MM.1S (cell line): ENCODE measurements around the gene WDR70.
"Not testable (repeated sequence)": the region's sequence is repeated elsewhere in the genome, so short reads cannot be mapped to it uniquely, and the experiment has no call there.

ENCODE experiments used
- DNase-seq: peaks from one replicate; pipeline ENCODE4 v3.0.0-alpha.2; 2015
- H2AFZ ChIP-seq: fragments of 300-600 bp; sonication (generic); 2 replicates; pipeline ENCODE4 v1.6.0; 2016; ENCODE audit warnings: antibody characterized with exemption, low read length
- H3F3A ChIP-seq: fragments of 300-600 bp; sonication (generic); 2 replicates; pipeline ENCODE4 v1.6.1; 2016; ENCODE audit warnings: mild to moderate bottlenecking, antibody characterized with exemption, low read length, moderate library complexity, mixed read lengths; ENCODE audit not compliant: insufficient read depth
- H3K27ac ChIP-seq: fragments of 300-600 bp; sonication (generic); 2 replicates; pipeline ENCODE4 v1.5.1; 2016; ENCODE audit warnings: mild to moderate bottlenecking, low read length
- H3K27me3 ChIP-seq: fragments of 300-600 bp; sonication (generic); replicated peaks from 2 replicates; pipeline ENCODE4 v1.6.0; 2016; ENCODE audit warnings: low read length; ENCODE audit not compliant: insufficient read depth
- H3K36me3 ChIP-seq: fragments of 300-600 bp; sonication (generic); replicated peaks from 2 replicates; pipeline ENCODE4 v1.6.1; 2016; ENCODE audit warnings: mild to moderate bottlenecking, low read length, mixed read lengths; ENCODE audit not compliant: insufficient read depth
- H3K4me1 ChIP-seq: fragments of 300-600 bp; sonication (generic); 2 replicates; pipeline ENCODE4 v1.6.1; 2016; ENCODE audit warnings: low read length, mixed read lengths
- H3K4me2 ChIP-seq: fragments of 300-600 bp; sonication (generic); 2 replicates; pipeline ENCODE4 v1.6.0; 2016; ENCODE audit warnings: low read depth, low read length
- H3K4me3 ChIP-seq: fragments of 300-600 bp; sonication (generic); 2 replicates; pipeline ENCODE4 v1.5.1; 2016; ENCODE audit warnings: low read length, mixed read lengths
- H3K79me2 ChIP-seq: fragments of 300-600 bp; sonication (generic); 2 replicates; pipeline ENCODE4 v1.6.1; 2016; ENCODE audit warnings: mixed run types, low read length, mixed read lengths
- H3K9ac ChIP-seq: fragments of 300-600 bp; sonication (generic); 2 replicates; pipeline ENCODE4 v1.6.1; 2016; ENCODE audit warnings: low read length, mixed read lengths
- H3K9me2 ChIP-seq: fragments of 300-600 bp; sonication (generic); replicated peaks from 2 replicates; pipeline ENCODE4 v1.6.1; 2016; ENCODE audit warnings: mild to moderate bottlenecking, low read length, mixed read lengths; ENCODE audit not compliant: insufficient read depth
- H3K9me3 ChIP-seq: fragments of 300-600 bp; sonication (generic); replicated peaks from 2 replicates; pipeline ENCODE4 v1.6.1; 2016; ENCODE audit warnings: mild to moderate bottlenecking, low read length, mixed read lengths; ENCODE audit not compliant: insufficient read depth
- H4K20me1 ChIP-seq: fragments of 300-600 bp; sonication (generic); 2 replicates; pipeline ENCODE4 v1.6.1; 2016; ENCODE audit warnings: mild to moderate bottlenecking, low read length, moderate library complexity, mixed read lengths; ENCODE audit not compliant: insufficient read depth
- EZH2 ChIP-seq: fragments of 300-600 bp; sonication (generic); optimal IDR thresholded peaks from 2 replicates; pipeline ENCODE3; 2017; ENCODE audit warnings: low read depth, mild to moderate bottlenecking, antibody characterized with exemption, low read length, mixed read lengths
- EZH2phosphoT487 ChIP-seq: fragments of 300-600 bp; sonication (generic); IDR thresholded peaks from 2 replicates; pipeline ENCODE4 v1.6.1; 2018; ENCODE audit warnings: antibody characterized with exemption, low read length
- TF ChIP-seq, protein P1 (sequence below): fragments of 300-600 bp; sonication (generic); IDR thresholded peaks from 2 replicates; pipeline ENCODE4 v1.5.1; 2016; ENCODE audit warnings: antibody characterized with exemption, low read length, mixed read lengths

The WDR70 gene

DNA sequence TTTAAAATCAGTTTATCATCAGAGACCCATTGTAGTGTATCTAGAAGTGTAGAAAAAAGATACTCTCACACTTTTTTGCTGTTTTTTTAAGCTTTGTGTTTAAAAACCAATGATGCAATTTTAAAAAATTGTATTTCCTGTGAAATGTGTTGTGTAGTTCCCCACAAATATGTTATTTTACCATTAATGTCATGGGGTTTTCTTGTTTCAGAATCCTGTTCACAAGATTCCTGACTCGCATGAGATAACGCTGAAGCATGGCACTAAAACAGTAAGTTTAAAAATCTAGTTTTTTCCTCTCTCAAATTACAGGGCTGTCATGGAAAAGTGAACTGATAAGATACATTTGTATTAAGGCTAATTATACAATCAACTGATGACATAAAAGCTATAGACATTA is 58.6 kb downstream of the WDR70 start:
- Histone ChIP-seq H4K20me1 (no peaks in the 10 kb centered on the region), H2AFZ (no peak overlapping the region), H3K27ac (no peak overlapping the region), H3K79me2 (0 out of 2 replicates have a peak, but pooled peaks cover 3% of the 10 kb centered on the region), H3K4me3 (no peak overlapping the region), H3K4me1 (peaks cover 31% of the 10 kb centered on the region), H3K9ac (no peak overlapping the region), H3K27me3 (no peaks in the 10 kb centered on the region), H3F3A (peaks cover 21% of the 10 kb centered on the region), H3K36me3 (no peaks in the 10 kb centered on the region; the same call in 1 of the 2 replicates), H3K4me2 (no peak overlapping the region), H3K9me2 (no peaks in the 10 kb centered on the region), H3K9me3 (no peaks in the 10 kb centered on the region)
- TF ChIP-seq EZH2 = no peak
- no peak for TF ChIP-seq EZH2phosphoT487
- TF ChIP-seq, protein P1, sequence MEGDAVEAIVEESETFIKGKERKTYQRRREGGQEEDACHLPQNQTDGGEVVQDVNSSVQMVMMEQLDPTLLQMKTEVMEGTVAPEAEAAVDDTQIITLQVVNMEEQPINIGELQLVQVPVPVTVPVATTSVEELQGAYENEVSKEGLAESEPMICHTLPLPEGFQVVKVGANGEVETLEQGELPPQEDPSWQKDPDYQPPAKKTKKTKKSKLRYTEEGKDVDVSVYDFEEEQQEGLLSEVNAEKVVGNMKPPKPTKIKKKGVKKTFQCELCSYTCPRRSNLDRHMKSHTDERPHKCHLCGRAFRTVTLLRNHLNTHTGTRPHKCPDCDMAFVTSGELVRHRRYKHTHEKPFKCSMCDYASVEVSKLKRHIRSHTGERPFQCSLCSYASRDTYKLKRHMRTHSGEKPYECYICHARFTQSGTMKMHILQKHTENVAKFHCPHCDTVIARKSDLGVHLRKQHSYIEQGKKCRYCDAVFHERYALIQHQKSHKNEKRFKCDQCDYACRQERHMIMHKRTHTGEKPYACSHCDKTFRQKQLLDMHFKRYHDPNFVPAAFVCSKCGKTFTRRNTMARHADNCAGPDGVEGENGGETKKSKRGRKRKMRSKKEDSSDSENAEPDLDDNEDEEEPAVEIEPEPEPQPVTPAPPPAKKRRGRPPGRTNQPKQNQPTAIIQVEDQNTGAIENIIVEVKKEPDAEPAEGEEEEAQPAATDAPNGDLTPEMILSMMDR = no peak
- no peak for DNase-seq

DNA sequence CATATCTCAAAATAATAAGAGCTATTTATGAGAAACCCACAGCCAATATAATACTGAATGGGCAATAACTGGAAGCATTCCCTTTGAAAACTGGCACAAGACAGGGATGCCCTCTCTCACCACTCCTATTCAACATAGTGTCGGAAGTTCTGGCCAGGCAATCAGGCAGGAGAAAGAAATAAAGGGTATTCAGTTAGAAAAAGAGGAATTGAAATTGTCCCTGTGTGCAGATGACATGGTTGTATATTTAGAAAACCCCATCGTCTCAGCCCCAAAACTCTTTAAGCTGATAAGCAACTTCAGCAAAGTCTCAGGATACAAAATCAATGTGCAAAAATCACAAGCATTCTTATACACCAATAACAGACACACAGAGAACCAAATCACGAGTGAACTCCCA is 66.7 kb downstream of the WDR70 start:
- not testable (repeated sequence) for H4K20me1 ChIP-seq, H3K27me3 ChIP-seq, DNase-seq, H3K4me2 ChIP-seq, H3K79me2 ChIP-seq, H3K9me3 ChIP-seq, H3K36me3 ChIP-seq, H3K9me2 ChIP-seq, H3K4me3 ChIP-seq, H3K4me1 ChIP-seq, H3K9ac ChIP-seq, H3K27ac ChIP-seq, H2AFZ ChIP-seq, H3F3A ChIP-seq

DNA sequence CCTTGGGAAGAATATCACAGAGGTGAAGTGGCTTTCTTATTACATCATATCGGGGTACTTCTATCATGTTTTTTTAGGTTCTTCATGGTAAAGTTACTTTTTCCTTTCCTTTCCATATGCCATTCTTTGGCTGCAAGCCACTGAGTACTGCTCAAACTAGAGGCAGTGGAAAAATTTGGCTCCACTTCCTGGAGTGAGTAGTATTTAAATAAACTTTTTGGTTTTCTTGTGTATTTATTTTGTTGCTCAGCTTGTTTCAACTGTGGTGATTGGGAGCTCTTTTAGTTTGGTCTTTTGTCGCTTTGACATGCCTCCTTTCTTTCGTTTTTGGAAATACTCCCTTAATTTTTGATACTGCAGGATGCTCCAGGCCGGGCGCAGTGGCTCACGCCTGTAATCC is 69.8 kb downstream of the WDR70 start:
- no peak for TF ChIP-seq EZH2phosphoT487
- TF ChIP-seq, protein P1 = no peak
- TF ChIP-seq EZH2 = no peak
- H3K27ac ChIP-seq = no peak overlapping the region
- no peaks in the 10 kb centered on the region; the same call in 1 of the 2 replicates for H3K4me1 ChIP-seq
- no peak for DNase-seq
- no peaks in the 10 kb centered on the region for H3F3A ChIP-seq
- H3K9me3 ChIP-seq = no peaks in the 10 kb centered on the region
- H3K4me3 ChIP-seq = no peak overlapping the region
- no peaks in the 10 kb centered on the region for H4K20me1 ChIP-seq
- H2AFZ ChIP-seq = no peak overlapping the region
- H3K27me3 ChIP-seq = no peaks in the 10 kb centered on the region
- H3K4me2 ChIP-seq = no peak overlapping the region
- H3K79me2 ChIP-seq = no peaks in the 10 kb centered on the region
- H3K36me3 ChIP-seq = no peaks in the 10 kb centered on the region
- no peaks in the 10 kb centered on the region for H3K9me2 ChIP-seq
- H3K9ac ChIP-seq = no peak overlapping the region

DNA sequence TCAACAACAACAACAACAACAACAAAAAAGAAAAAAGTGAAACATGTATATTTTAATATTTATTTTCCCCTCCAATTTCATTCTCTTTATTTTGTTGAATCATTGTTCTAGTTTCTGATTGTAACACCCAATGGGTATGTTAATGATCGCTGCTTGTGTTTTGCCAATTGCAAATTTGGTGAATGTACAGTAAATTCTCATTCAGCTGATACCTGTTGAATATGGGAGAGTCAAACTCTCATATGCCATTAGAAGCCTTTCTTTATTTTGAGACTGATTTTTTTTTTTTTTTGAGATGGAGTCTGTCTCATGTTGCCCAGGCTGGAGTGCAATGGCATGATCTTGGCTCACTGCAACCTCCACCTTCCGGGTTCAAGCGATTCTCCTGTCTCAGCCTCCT is 72.9 kb downstream of the WDR70 start:
- not testable (repeated sequence) for H3K27ac ChIP-seq, H2AFZ ChIP-seq, H3K4me2 ChIP-seq, H3K36me3 ChIP-seq, H3F3A ChIP-seq, H3K4me3 ChIP-seq, H3K9me3 ChIP-seq, H3K9me2 ChIP-seq, DNase-seq, H3K4me1 ChIP-seq, H3K9ac ChIP-seq, H3K27me3 ChIP-seq, H4K20me1 ChIP-seq, H3K79me2 ChIP-seq

DNA sequence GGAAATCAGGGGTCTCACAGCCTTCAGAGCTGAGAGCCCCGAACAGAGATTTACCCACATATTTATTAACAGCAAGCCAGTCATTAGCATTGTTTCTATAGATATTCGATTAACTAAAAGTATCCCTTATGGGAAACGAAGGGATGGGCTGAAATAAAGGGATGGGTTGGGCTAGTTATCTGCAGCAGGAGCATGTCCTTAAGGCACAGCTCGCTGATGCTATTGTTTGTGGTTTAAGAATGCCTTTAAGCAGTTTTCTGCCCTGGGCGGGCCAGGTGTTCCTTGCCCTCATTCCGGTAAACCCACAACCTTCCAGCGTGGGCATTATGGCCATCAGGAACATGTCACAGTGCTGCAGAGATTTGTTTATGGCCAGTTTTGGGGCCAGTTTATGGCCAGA is 74.1 kb downstream of the WDR70 start:
- H3K27me3 ChIP-seq, H3K9ac ChIP-seq, H3K36me3 ChIP-seq, DNase-seq, H3K4me3 ChIP-seq, H4K20me1 ChIP-seq, H3K4me1 ChIP-seq, H2AFZ ChIP-seq, H3K79me2 ChIP-seq, H3K9me3 ChIP-seq, H3K27ac ChIP-seq, H3F3A ChIP-seq, H3K9me2 ChIP-seq, H3K4me2 ChIP-seq: not testable (repeated sequence)

DNA sequence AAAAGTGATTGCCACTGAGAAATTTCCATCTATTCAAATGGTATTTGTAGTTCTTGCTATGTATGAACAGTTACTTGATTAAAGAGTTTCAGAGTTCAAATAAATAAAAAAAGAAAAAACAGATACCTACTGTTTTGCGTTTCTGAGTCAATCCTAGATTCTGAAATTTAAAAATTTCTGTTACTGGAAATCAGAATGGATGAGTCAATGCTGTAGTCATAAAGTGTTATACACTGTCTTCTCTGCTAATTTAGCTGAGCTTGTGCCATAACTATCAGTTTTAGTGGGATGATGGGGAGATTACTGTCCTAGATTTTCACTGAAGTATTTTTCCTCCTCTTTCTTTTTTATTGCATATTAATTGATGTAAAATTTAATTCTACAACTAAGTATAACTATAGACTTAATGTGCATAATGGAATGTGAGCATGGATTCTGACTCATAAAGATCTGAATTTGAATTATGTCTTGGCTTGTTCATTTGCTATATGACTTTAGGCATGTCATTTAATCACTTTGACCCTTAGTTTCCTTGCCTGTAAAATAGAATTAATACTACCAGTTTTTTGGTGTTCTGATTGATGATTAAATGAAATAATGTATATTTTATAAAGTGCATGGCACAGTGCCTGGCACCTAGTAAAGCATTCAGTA is 75.4 kb downstream of the WDR70 start:
- not testable (repeated sequence) for H3K4me3 ChIP-seq, H3K9me2 ChIP-seq, H3K4me1 ChIP-seq, H3K27me3 ChIP-seq, H3K79me2 ChIP-seq, H3F3A ChIP-seq, H3K27ac ChIP-seq, H3K4me2 ChIP-seq, DNase-seq, H3K36me3 ChIP-seq, H3K9ac ChIP-seq, H2AFZ ChIP-seq, H3K9me3 ChIP-seq, H4K20me1 ChIP-seq
